ENCODE measurements around the gene RFLNA.
"Not testable (repeated sequence)": the region's sequence is repeated elsewhere in the genome, so short reads cannot be mapped to it uniquely, and the experiment has no call there.

Gene RFLNA

DNA sequence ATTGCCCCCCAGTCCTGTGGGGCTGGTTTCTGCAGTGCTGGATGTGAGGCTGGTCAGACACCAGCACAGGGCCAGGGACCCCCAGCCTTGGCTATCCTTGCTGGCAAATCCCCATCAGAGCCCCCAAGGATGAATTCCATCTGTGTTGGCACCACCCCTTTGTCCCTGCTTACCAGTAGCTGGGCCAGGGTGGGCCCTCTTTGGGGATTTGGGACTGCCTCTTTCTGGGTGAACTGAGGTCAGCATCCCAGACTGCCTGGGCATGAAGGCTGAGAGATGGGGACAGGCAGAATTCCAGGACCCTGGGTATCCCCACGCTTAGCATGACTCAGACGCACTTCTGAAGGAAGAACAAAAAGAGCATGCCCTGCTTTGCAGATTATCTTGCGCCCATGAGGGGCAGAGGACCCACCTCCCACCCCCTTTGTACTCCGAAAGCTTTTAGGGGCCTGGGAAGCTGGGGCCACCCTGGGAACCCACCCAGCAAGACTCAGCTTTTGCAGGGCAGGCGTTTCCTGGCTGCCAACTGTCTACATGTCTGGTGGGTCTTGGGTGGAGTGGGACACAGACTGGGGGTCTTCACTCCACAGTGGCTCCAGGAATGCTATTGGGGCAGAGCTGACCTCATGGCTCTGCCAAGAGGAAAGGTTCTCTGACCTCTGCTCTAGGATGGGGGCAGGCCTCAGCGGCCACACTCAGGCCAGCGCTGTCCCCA, 26.8 kb downstream of the RFLNA start:
- no peak for DNase-seq (ENCODE audit: low spot score)

DNA sequence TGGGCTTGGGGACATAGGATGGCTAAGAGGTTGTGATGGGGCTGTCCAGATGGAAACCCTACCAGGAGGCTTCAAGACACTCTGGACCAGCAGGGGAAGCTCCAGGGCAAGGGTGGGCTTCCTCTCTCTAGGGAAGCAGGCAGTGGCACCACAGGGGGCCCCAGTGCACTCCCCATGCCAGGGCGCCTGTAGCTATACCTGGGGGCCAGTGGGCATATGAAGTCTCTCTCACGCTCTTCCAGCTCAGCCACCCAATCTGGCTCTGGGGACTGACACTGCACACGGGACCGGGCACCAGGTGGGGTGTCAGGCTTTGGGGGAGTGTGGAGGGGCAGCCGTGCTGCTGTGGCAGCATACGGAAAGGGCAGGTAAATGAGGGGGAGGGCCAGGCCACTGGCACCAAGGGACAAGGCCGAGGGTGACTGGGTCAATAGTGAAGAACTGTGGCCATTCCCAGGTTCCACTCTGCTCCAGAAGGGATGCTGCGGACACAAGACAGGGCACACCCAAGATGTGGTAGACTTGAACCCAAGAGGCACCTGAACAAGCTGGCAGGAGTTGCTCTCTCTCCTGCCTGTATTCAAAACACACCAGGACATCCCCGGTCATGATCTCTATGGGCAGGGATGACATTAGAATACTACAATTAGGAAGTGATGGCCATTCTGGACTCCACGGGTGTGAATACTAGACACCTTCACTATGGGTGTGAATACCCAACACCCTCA, 27.5 kb downstream of the RFLNA start:
- DNase-seq (ENCODE audit: low spot score): no peak

DNA sequence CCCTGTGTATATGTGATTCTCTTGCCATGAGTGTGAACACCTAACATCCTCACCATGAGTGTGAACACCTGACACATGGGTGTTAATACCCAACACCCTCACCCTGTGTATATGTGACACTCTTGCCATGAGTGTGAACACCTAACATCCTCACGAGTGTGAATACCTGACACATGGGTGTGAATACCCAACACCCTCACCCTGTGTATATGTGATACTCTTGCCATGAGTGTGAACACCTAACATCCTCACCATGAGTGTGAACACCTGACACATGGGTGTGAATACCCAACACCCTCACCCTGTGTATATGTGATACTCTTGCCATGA, 28.1 kb downstream of the RFLNA start:
- not testable (repeated sequence) for DNase-seq (ENCODE audit: low spot score)

DNA sequence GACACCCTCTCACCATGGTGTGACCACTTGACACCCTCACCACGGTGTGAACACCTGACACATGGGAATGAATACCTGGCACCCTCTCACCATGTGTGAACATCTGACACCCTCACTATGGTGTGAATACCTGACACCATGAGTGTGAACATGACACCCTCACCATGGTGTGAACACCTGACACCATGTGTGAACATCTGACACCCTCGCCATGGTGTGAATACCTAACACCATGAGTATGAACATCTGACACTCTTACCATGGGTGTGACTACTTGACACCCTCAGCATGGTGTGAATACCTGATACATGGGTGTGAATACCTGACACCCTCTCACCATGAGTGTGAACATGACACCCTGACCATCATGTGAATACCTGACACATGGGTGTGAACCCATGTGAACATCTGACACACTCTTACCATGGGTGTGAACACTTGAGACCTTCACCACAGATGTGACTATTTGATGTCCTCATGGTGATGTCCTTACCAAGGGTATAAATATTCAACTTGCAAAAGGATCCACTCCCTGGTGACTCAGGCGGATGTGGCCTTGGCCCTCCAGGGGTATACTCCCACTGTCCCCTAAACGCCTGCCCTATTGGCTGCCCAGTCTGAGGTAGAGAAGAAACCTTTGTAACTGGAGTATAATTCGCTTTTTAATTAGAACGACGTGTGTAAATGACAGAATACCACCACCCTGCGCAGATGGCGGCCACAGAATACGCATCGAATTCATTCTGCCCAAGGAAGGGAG, 29.1 kb downstream of the RFLNA start:
- DNase-seq (ENCODE audit: low spot score): no peak

DNA sequence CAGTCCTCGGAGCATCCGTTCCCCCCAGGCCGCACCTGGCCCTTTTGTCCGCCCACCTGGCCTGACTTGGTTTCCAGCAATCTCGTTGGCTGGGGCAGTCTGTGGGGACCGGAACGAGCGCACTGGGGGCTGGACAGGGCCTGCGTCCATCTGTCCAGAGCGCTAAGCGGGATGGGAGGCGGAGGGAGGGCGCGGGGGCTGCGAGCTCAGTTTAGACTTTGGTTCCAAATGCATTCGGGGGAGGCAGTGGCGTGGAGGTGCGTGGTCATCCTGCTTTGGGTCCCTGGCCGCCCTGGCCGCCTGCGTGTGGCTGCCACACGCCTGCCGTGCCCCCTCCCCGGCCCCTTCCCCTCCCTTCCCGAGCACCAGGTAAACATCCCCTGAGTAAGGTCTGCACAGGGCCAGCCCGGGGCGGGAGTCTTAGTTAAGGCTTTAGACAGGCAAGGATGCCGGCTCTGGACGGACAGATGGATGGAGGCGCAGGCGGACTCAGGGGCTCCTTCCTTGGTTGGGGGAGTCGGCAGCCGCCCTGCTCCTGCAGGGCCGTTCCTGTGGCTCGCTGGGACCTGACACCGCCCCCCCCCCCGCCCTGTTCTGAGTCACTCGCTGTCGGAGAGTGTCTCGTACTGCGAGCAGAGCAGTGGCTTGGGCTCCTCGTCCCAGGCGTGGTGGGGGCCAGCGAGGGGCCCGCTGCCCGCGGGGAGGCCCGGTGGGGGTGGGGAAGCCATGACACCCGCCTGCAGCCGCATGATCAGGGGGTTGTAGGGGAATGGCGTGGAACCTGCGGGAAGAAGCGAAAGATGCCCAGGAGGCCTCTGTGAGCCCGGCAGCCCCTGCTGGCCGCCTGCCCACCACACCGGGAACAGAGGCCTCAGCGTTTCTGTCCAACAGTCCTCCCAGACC, 30.2 kb downstream of the RFLNA start:
- no peak for DNase-seq (ENCODE audit: low spot score)

DNA sequence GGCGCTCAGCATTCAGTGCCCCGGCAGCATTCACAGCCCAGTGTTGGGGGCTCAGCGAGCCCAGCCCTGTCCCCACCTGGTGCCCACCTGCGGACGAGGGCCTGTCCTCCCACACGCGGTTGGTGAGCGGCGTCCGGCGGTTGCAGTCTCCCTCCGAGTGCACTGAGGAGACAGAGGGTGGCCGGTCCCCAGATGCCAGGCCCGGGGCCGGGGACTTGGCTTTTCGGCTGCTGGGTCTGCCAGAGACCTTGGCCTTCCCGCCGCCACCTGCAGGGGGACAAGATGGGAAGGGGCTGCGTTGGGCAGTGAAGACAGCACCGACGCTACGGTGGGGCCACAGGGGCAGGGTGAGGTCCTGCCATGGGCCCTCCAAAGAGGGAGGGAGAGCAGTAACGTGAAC, 31.2 kb downstream of the RFLNA start:
- no peak for DNase-seq (ENCODE audit: low spot score)

DNA sequence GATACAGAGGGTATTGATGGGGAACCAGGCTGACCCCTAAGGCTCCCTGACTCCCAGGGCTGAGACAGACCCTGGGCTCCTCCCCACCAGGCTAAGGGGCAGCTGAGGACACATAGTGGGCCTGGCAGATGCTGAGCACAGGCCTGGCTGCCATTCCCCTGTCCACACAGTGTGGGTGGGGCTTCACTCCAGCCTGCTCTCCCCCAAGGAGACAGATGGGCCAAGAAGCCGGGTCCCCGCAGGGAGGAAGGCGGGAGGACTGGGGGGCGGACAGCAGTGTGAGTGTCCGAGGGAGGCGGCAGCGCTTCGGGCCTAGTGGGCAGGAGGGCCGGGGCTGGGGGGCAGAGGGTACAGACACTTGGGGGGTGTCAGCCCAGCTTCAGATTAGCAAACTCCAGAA, 32.0 kb downstream of the RFLNA start:
- no peak for DNase-seq (ENCODE audit: low spot score)

DNA sequence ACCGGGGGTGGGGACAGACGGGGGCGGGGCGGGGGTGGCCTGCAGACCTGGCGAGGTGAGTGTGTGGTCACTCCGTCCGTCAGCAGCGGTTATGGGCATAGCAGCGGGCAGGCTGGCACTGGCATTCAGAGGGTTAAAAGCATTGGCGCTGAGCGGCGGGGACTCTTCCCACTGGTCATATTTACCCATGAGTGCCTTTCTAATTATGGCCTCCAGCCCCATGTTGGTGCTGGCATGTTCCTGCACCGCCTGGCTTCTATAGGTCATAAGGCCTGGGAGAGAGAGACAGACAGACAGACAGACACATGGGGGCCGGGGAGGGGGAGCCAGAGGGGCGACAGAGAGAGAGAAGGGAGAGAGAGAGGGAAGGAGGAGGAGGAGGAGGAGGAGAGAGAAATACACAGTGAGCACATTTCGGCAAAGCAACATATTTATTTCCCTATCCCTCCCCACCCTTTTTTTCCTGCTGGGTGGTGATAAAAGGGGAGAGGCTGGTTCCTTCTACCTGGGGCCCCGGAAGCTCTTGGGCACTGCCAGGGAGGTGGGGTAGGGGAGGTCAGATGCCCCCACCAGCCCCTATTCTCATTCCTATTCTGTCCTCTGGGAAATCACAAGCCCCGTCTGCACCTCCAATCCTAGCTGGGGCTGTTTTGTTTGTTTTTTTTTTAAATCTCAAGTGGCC, 32.6 kb downstream of the RFLNA start:
- no peak for DNase-seq (ENCODE audit: low spot score)

DNA sequence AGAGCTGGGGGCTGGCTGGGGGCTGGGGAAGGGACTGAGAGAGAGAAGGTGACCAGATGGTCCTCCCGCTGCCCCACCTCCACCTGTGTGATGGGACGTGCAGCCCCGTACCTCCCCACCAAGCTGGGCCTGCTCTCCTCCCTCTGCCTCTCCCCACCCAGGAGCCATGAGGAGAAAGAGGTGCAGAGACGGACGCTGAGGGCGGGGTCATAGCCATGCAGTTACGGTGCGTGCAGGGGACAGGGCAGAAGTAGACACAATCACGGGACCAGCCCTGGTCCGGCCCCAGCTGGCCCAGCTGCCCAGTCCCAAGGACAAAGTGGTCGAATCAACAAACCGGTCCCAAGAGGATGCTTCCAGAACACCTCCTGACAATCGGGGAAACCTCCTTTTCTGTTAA, 33.2 kb downstream of the RFLNA start:
- no peak for DNase-seq (ENCODE audit: low spot score)

DNA sequence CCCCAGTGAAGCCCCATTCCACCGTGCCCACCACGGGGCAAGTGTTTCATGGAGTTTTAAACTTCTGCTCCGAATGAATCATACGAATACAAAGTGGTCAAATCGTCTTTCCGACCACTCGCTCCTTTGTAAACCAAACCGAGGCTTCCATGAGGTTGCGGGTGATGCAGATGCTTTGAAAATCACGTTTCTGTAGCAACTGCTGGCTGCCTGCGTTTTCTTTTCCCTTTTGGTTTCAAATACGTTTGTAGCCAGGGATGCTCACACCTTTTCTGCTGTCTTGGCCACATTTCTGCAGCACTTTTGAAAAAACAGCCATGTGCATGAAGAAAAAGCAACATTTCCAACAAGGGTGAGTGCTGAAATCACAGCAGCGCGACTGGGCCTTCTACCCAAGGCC, 33.7 kb downstream of the RFLNA start:
- no peak for DNase-seq (ENCODE audit: low spot score)

DNA sequence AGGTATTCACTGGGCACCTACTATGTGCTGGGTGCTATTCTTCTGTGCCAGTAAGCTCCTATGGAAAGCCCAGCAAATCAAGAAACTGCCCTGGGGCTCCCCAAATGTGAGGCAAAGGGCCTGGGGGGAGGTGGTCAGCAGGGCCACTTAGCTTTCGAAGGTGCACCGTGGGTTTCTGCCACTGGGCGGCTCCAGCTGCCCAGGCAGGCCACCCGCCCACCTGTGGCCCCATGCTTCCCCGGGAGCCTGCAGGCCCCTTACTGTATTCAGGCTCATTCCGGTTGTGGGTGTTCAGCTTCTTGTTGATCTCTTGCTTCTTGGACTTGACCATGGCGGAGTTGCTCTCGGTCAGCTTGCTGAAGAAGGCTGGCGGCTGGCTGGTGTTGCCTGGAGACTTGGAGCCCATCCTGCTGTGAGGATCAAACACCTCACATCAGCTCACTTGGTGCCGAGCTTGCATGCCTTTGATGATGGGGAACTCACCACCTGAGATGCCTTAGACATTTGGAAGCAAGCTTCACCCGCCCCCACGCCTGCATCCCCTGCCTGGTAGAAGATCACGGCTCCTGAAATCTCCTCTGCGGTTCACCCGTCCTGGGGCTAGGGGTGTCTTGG, 37.3 kb downstream of the RFLNA start:
- DNase-seq (ENCODE audit: low spot score): no peak

DNA sequence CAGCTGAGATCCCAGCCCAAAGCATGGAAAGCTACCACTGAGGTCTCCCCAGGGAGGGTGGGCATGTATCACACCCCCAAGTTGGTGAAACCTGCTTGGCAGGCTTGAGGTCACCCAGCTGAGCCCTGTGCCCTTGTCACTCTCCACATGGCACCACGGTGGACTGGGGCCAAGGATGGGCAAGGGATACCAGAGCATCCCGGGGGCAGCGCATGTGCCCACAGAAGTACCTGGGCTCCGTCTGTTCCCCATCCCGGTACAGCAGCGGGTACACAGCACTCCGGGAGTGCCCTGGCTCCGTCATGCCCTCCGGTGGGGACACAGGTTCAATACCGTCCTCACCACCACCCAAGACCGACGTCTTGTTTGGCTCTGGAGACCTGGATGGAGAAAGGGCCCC, 38.0 kb downstream of the RFLNA start:
- DNase-seq (ENCODE audit: low spot score): no peak

DNA sequence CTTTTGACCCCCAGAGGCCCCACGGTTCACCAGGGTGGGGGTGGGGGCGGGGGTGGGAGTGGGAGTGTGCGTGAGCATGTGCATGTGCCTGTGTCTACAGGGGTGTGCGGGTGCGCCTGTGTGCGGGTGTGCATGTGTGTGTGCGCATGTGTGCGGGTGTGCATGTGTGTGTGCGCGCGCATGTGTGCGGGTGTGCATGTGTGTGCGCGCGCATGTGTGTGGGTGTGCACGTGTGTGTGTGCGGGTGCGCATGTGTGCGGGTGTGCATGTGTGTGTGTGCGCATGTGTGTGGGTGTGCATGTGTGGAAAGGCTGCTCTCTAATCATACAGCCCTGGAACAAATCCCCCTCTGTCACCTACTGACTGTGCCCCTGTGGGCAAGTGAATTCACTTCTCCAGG, 38.8 kb downstream of the RFLNA start:
- DNase-seq (ENCODE audit: low spot score): no peak

DNA sequence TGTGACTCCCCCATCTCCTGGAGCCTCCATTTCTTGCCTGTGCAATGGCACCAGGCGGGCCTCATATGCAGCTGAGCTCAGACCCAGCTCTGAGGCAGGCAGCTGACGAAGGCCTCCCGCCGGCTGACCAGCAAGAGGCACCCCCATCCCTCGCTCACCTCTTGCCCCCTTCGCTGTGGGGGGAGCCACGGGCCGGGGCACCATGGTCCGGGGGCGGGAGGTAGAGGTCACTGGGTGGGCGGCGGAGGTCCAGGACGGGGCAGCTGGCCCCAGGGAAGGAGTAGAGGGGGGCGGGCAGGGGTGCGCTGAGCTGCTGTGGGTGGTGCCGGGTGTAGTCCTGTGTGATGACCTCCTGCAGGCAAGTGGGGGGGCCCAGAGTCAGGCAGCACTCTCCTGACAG, 39.4 kb downstream of the RFLNA start:
- no peak for DNase-seq (ENCODE audit: low spot score)

DNA sequence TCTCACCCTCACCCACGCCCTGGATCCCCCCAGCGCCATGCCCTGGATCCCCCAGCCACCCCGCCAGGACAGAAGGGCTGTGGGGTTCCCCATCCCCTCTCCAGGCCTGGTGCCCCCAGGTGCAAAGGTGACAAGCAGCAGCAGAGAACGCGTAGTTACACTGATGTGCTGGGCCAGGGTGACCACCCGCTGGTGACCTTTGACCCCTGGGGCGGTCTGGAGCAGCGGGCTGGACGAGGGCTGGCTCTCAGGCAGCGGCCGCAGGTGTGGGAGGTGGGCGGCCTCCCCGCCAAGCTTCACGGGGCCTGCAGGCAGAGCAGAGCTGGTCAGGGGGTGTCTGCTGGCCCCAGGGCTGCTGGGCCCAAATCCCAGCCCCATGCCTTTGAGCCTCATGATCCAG, 40.1 kb downstream of the RFLNA start:
- no peak for DNase-seq (ENCODE audit: low spot score)

DNA sequence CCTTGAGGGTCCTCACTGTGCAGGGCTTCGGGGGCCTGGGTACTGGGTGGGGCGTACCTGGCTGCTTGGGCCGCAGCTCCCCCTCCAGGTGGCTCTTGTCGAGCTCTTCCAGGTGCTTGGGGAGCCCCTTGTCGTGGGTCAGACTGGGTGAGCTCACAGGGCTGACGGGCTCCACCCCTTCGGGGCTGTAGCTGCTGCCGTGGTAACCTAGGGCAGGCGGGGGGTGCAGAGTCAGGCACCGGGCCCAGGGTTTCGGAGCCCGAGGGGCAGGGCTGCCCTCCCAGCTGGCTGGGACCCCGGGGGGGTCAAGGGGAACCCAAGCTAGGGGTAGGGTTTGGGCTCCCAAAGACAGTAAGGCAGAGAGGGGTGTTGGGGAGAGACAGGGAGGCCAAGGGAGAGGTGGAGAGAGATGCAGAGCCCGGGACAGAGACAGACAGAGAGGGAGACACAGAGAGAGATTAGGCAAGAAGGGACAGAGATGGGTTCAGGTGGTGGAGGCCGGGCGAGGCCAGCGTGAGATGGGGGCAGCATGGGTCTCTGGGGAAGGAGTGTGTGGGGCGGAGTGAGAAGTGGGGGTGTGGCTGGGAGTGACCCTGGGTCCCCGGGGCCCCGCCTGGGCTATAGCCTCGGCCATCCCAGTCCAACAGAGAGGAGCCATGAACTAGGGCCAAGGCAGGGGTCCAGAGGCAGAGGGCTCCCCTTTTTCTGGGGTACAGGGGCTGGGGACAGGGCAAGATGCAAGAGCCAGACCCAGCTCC, 40.7 kb downstream of the RFLNA start:
- DNase-seq (ENCODE audit: low spot score): no peak

DNA sequence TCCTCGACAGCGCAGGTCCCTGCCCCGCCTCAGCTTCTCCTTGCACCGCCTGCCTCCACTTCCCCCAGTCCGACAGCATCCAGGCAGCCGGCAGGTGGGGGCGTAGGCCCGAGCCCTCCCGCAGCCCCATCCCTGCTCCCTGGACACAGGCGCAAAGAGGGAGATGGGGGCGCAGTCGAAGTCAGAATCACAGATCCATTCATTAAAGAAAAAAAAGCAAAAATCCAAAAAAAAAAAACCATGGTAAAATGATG, 41.2 kb downstream of the RFLNA start:
- DNase-seq (ENCODE audit: low spot score): no peak

DNA sequence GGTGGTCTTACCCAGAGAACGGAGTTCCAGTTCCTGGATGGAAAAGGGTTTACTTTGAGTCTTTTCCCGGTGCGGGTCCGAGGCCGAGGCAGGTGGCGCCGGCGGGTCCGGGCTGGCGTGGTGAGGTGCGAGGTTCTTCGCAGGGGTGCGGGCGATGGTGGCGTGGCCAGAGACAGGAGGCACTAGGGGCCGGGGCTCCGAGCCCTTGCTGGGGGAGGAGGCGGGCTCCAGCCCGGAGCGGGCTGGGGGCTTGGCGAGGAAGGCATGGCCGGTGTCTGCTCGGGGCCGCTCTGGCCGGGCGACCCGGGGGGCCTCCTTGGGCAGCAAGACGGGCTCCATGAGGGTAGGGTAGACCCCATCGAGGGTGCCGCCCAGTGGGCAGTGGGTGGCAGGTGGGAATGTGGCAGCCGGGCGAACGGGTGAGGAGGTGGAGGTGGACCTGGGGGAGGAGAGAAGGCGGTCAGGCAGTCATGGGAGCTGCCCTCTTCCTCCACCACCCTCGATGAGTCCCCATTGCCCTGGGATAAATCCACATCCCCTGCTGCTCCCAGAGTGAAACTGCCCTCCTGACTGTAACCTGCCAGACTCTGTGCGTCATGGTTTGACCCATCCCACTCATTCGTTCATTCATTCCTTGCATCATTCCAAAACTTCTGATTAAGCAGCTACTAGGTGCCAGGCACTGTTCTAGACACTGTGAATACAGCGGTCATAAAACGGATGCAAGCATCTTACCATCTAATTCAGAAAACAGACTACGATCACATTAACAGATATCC, 42.0 kb downstream of the RFLNA start:
- DNase-seq (ENCODE audit: low spot score): no peak

DNA sequence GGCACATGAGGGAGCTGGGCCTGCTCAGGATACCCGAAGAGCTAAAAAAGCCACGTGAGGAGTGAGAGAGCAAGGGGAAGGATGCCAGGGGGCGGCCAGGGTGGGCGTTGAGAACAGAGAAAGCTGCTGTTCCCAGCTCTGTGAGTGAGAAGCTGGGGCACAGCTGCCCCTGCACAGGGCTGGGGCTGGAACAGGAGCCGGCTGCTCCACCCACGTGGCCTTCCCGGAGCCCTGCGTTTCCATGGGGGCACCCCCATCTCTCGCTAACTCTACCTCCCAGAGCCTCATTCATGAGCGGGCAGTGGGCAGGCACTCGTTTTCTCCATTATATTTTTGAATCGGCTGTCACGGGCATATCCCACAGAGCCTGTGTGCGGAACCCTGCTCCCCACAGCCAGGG, 42.7 kb downstream of the RFLNA start:
- no peak for DNase-seq (ENCODE audit: low spot score)

DNA sequence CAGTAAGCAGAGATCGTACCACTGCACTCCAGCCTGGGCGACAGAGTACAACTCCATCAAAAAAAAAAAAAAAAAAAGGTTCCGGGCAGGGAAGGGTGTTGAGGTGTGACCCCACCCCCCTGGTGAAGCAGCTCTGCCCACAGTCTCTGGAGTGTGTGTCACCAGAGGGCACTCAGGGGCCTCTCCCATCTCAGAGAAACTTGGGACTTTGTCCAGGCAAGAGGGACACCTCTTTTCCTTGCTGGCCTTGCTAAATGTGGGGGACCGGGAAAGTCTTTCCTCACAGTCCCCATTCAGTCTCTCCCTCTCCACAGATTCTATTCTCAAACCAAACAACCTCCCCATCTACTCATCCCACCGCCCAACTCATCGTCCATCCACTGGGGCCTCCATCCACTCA, 43.6 kb downstream of the RFLNA start:
- DNase-seq (ENCODE audit: low spot score): no peak
